GM13977 (cell line): Measurements from ENCODE around the gene C22orf15.
"Not testable (repeated sequence)": the region's sequence is repeated elsewhere in the genome, so short reads cannot be mapped to it uniquely, and the experiment has no call there.

ENCODE experiments used
- DNase-seq: peaks from one replicate; pipeline ENCODE4 v3.0.0; 2012; ENCODE audit warnings: low spot score
- CTCF ChIP-seq: IDR thresholded peaks from 2 replicates; pipeline ENCODE4 v1.5.1; 2012; ENCODE audit warnings: mild to moderate bottlenecking, control low read depth; ENCODE audit not compliant: insufficient read depth; ENCODE audit errors: extremely low read depth, missing control alignments
- in situ Hi-C: fragments of 300-500 bp; cut with MboI; formaldehyde crosslinking; loops from one replicate; pipeline ENCODE4 v1.12.0; 2022; ENCODE audit warnings: low sequenced_read_pairs, low pct_unique_long_range_greater_than_20kb, mixed read lengths, inconsistent platforms; ENCODE audit not compliant: unreplicated experiment

C22orf15 gene

GRCh38 chr22:23718371-23719165 lies 44.2 kb upstream of the C22orf15 start:
- TF ChIP-seq CTCF = no peak
- in situ Hi-C loops = no loop called here
- no peak for DNase-seq

- no peak for TF ChIP-seq CTCF
- no peak for DNase-seq
- in situ Hi-C loops = no loop called here
Observed at GRCh38 chr22:23720855-23721254, 41.9 kb upstream of the C22orf15 start.

- DNase-seq = no peak
- no peak for TF ChIP-seq CTCF
- in situ Hi-C loops = no loop called here
Observed at GRCh38 chr22:23722160-23722559, 40.6 kb upstream of the C22orf15 start.

DNA sequence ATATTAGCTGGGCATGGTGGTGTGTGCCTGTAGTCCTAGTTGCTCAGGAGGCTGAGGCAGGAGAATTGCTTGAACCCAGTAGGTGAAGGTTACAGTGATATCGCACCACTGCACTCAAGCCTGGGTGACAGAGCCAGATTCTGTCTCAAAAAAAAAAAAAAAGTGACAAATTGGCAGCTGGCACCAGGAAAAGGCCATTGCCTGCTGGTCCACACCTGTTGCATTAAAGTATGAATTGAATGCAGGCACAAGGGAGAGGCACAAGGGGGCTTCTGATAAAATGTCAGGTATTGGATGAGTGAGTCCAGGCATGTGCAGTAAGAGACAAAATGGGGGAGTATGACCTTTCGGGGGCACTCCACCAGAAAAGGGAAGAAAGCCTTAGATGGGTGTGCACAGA lies 40.1 kb upstream of the C22orf15 start:
- in situ Hi-C loops = no loop called here
- TF ChIP-seq CTCF = no peak

DNA sequence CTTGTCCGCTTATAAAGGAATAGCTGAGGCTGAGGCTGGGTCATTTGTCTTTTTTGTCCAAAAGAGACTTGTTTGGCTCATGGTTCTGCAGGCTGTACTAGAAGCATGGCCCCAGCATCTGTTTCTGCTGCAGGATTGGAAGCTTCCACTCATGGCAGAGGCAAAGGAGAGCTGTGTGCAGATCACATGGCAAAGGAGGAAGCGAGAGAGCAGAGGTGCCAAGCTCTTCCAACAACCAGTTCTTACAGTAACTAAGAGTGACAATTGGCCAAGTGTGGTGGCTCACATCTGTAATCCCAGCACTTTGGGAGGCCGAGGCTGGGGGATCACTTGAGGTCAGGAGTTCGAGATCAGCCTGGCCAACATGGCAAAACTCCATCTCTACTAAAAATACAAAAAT lies 34.7 kb upstream of the C22orf15 start:
- in situ Hi-C loops = not testable (repeated sequence)

More for the DNA sequence above, 40.1 kb upstream of the C22orf15 start:
- no peak for DNase-seq

DNA sequence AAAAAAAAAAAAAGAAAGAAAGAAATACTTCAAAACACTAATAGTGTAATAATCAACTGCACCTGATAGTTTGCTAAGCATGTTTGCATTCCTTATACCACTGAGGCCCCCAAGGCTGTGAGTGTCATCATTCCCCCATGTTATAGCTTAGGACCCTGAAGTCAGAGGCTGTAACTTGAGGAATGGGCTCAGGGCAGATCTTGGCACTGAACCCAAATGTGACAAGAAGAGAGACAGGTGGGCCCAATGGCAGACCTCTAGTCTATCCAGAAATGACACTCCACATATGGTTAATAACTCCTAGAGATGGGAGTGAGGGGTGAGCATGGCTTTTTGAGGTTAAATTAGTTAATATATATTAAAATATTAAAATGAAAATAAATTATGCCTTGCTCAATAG lies 25.1 kb upstream of the C22orf15 start:
- DNase-seq = no peak
- no peak for TF ChIP-seq CTCF
- in situ Hi-C loops = no loop called here

More for the DNA sequence above, 34.7 kb upstream of the C22orf15 start:
- not testable (repeated sequence) for DNase-seq

- DNase-seq = no peak
- in situ Hi-C loops = no loop called here
- TF ChIP-seq CTCF = no peak
Observed at GRCh38 chr22:23742505-23743264, 20.1 kb upstream of the C22orf15 start.
